ENCODE data around the gene TRIM44. TPM values are rescaled to one million over a fixed set of nuclear protein-coding genes. Genes with fewer than 3 reads are reported as not detected.

TRIM44 gene
- total and polyA plus RNA-seq, 3 donors from 2014 or later: 37.1 to 42.3 (median 41.6) TPM

GRCh38 chr11:35617687-35618496 is 44.7 kb upstream of the TRIM44 start, which contains the start of gene FJX1:
FJX1 (plus strand) TSS chr11:35618460; CDS start chr11:35618637, 177 bp downstream.
- Histone ChIP-seq H3K36me3 (ENCODE audit: low read depth, missing control alignments) (no peaks in the 10 kb centered on the region), H3K27ac (peak within 1 kb of the TSS in 1 of 2 donors; percentile 79), H3K4me3 (peak within 1 kb of the TSS; percentile 61 to 62), H3K4me1 (peaks cover 6% of the 10 kb centered on the region), H3K27me3 (no peaks in the 10 kb centered on the region), H3K9me3 (no peaks in the 10 kb centered on the region)
- WGBS, 2 donors: 1% methylated on average over 27 to 35 of the region's 57 CpGs
- DNase-seq: peak; percentile 66
- TF ChIP-seq POLR2A (IDR thresholded peaks at IDR 0.05): no peak
- TF ChIP-seq CTCF (IDR thresholded peaks at IDR 0.05): no peak
- intact Hi-C loops (cut with DNase I; ENCODE audit: low total_unique reads): loop anchor here (5.0 to 10.0 kb wide), 2 partner anchors 207 to 649 kb away; no protein-coding TSS in a partner anchor

- 4% methylated on average over 10 of the region's 91 CpGs; no CpG with 5 or more reads in 1 of the 2 donors for WGBS, 2 donors
- TF ChIP-seq POLR2A (IDR thresholded peaks at IDR 0.05) (no peak), CTCF (IDR thresholded peaks at IDR 0.05) (no peak)
- no peaks in the 10 kb centered on the region for H3K36me3 ChIP-seq (ENCODE audit: low read depth, missing control alignments)
- DNase-seq: peak; percentile 30
- H3K4me3 ChIP-seq: peak overlapping the region; percentile 61 to 62
- no peaks in the 10 kb centered on the region for H3K9me3 ChIP-seq
- H3K27ac ChIP-seq: peak overlapping the region in 1 of 2 donors; percentile 79
- no peaks in the 10 kb centered on the region for H3K27me3 ChIP-seq
- H3K4me1 ChIP-seq: peaks cover 6% of the 10 kb centered on the region
- intact Hi-C loops (cut with DNase I; ENCODE audit: low total_unique reads): loop anchor here (5.0 to 10.0 kb wide), 2 partner anchors 206 to 649 kb away; no protein-coding TSS in a partner anchor
These were observed 44.0 kb upstream of the TRIM44 start for GRCh38 chr11:35618497-35619115.

GRCh38 chr11:35619116-35619854 is 43.3 kb upstream of the TRIM44 start:
- H3K27ac ChIP-seq: peak overlapping the region in 1 of 2 donors; percentile 79
- H3K4me1 ChIP-seq: peaks cover 6% of the 10 kb centered on the region
- 0 to 2% methylated on average over 10 to 69 of the region's 84 CpGs for WGBS, 2 donors
- no peaks in the 10 kb centered on the region for H3K9me3 ChIP-seq
- peak; percentile 26 for DNase-seq
- H3K4me3 ChIP-seq: peak overlapping the region; percentile 56 to 62
- TF ChIP-seq CTCF (IDR thresholded peaks at IDR 0.05) (no peak), POLR2A (IDR thresholded peaks at IDR 0.05) (no peak)
- H3K27me3 ChIP-seq: no peaks in the 10 kb centered on the region
- intact Hi-C loops (cut with DNase I; ENCODE audit: low total_unique reads): loop anchor here (5.0 to 10.0 kb wide), 2 partner anchors 206 to 648 kb away; no protein-coding TSS in a partner anchor
- no peaks in the 10 kb centered on the region for H3K36me3 ChIP-seq (ENCODE audit: low read depth, missing control alignments)

GRCh38 chr11:35619855-35620640 is 42.5 kb upstream of the TRIM44 start:
- WGBS, 2 donors: 8 to 11% methylated on average over 32 to 33 of the region's 33 CpGs
- no peak for DNase-seq
- TF ChIP-seq POLR2A (IDR thresholded peaks at IDR 0.05): no peak
- no peak for TF ChIP-seq CTCF (IDR thresholded peaks at IDR 0.05)
- no peaks in the 10 kb centered on the region for H3K27me3 ChIP-seq
- peaks cover 6% of the 10 kb centered on the region for H3K4me1 ChIP-seq
- H3K27ac ChIP-seq: no peak overlapping the region
- no peaks in the 10 kb centered on the region for H3K36me3 ChIP-seq (ENCODE audit: low read depth, missing control alignments)
- H3K4me3 ChIP-seq: peak overlapping the region; percentile 56 to 62
- H3K9me3 ChIP-seq: no peaks in the 10 kb centered on the region
- intact Hi-C loops (cut with DNase I; ENCODE audit: low total_unique reads): loop anchor here (5.0 to 10.0 kb wide), 2 partner anchors 205 to 647 kb away; no protein-coding TSS in a partner anchor

Data from testis (tissue), 3 donors.